Fibroblast of lung (primary cell): Measurements from ENCODE around the gene CELF2.

Experiments
- CTCF ChIP-seq, 2 donors: IDR thresholded peaks in 1 of 2; conservative IDR thresholded peaks in 1 of 2; 1 replicate in 1 of 2; 2 replicates in 1 of 2; pipeline ENCODE4 v1.5.1; 2011 to 2012; ENCODE audit warnings: low read length in 2 of 2, control low read depth in 1 of 2, inconsistent platforms in 1 of 2, low read depth in 1 of 2, mild to moderate bottlenecking in 1 of 2
- EZH2 ChIP-seq: IDR thresholded peaks from 2 replicates; pipeline ENCODE4 v1.5.1; 2012; ENCODE audit warnings: low read length, control low read depth, mild to moderate bottlenecking; ENCODE audit errors: missing control alignments

- TF ChIP-seq CTCF (conservative IDR thresholded peaks at IDR 0.05 in 1 of 2, IDR thresholded peaks at IDR 0.05 in 1 of 2; ENCODE audit: low read depth in 1 of 2, low read length in 2 of 2) = no peak
- no peak for TF ChIP-seq EZH2
Observed at GRCh38 chr10:11313463-11313862, 295.8 kb downstream of the CELF2 start.
